CD4-positive, CD25-positive, alpha-beta regulatory T cell (primary cell): ENCODE measurements around the gene SAMD1. TPM values are rescaled to one million over a fixed set of nuclear protein-coding genes. Genes with fewer than 3 reads are reported as not detected.

Source experiments
- ATAC-seq, 2 donors: fragments of 150-1000 bp; cut with Tn5 transposase; one replicate each; pipeline ENCODE4 v1.10.0; 2021; ENCODE audit warnings: low read depth in 2 of 2, moderate number of reproducible peaks in 2 of 2, moderate library complexity in 1 of 2
- DNase-seq, 3 donors: peaks; one replicate each; pipeline versions ENCODE4 v3.0.0 to v3.0.0-alpha.2; 2012 to 2022; ENCODE audit warnings: mixed read lengths in 1 of 3
- H3K27ac ChIP-seq: one replicate; pipeline ENCODE4 v1.7.0; 2013; ENCODE audit warnings: mild to moderate bottlenecking, low read length; ENCODE audit not compliant: insufficient read depth, poor library complexity, severe bottlenecking
- H3K27me3 ChIP-seq: one replicate; pipeline ENCODE4 v1.7.0; 2013; ENCODE audit warnings: low read length; ENCODE audit not compliant: control insufficient read depth, insufficient read depth
- H3K36me3 ChIP-seq: one replicate; pipeline ENCODE4 v1.7.0; 2013; ENCODE audit warnings: mild to moderate bottlenecking, low read length, moderate library complexity; ENCODE audit not compliant: control insufficient read depth, insufficient read depth
- H3K4me1 ChIP-seq: 2 replicates; pipeline ENCODE4 v1.7.0; 2013; ENCODE audit warnings: mild to moderate bottlenecking, low read length; ENCODE audit not compliant: insufficient read depth, control insufficient read depth, poor library complexity, severe bottlenecking
- H3K4me3 ChIP-seq: one replicate; pipeline ENCODE4 v1.7.0; 2013; ENCODE audit warnings: low read depth, mild to moderate bottlenecking, low read length, moderate library complexity
- H3K9me3 ChIP-seq, 2 experiments: 1 replicate in 1 of 2; 2 replicates in 1 of 2; pipeline ENCODE4 v1.7.0; 2013; ENCODE audit warnings: low read length in 2 of 2, mild to moderate bottlenecking in 1 of 2, moderate library complexity in 1 of 2; ENCODE audit not compliant: control insufficient read depth in 2 of 2
- H3K27ac Mint-ChIP-seq, 3 donors: one replicate each; pipeline ENCODE4 v1.8.0; 2020 to 2022; ENCODE audit warnings: mild to moderate bottlenecking in 3 of 3, mixed read lengths in 3 of 3, moderate library complexity in 2 of 3
- H3K27me3 Mint-ChIP-seq: one replicate; pipeline ENCODE4 v1.8.0; 2022; ENCODE audit warnings: mild to moderate bottlenecking, mixed read lengths
- H3K36me3 Mint-ChIP-seq: one replicate; pipeline ENCODE4 v1.8.0; 2020; ENCODE audit warnings: mixed read lengths
- H3K4me1 Mint-ChIP-seq, 4 donors: one replicate each; pipeline ENCODE4 v1.8.0; 2020 to 2022; ENCODE audit warnings: mixed read lengths in 4 of 4, mild to moderate bottlenecking in 1 of 4
- H3K4me3 Mint-ChIP-seq, 4 donors: one replicate each; pipeline ENCODE4 v1.8.0; 2020 to 2022; ENCODE audit warnings: mild to moderate bottlenecking in 4 of 4, mixed read lengths in 4 of 4, moderate library complexity in 3 of 4
- H3K9me3 Mint-ChIP-seq, 7 donors: one replicate each; pipeline ENCODE4 v1.8.0; 2020 to 2022; ENCODE audit warnings: mixed read lengths in 7 of 7, mild to moderate bottlenecking in 3 of 7, moderate library complexity in 2 of 7
- polyA plus RNA-seq, 4 donors: library from polyadenylated mRNA; unstranded; fragments of 300-500 nt; fragmentation: Illumina TruSeq; gene quantifications; one replicate each; pipeline ENCODE4 v1.2.3, GENCODE V29; 2021
- total RNA-seq: library from RNA; stranded (reverse); gene quantifications from one replicate; pipeline ENCODE4 v1.2.3, GENCODE V29; 2022

Gene SAMD1
- total and polyA plus RNA-seq, 5 donors from 2014 or later = 0.80 to 24.1 (median 1.2) TPM

DNA sequence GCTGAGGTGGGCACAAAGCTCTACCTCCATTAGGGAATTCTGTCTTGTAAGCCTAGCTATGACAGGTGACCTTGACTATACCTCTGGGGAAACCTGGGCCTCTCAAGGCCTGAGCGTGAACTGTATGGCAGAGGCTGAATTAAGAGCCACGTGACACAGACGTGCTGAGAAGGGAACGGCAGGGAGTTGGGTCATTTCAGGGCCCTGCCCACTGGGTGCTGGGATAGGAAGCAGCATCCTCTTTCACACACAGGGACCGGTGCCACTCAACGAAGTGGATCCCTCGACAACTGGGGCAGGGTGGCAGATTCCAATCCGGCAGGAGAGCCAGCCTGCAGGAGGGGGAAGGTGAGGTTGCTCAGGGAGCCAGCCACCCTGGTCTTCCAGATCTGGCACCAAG, 36.6 kb upstream of the SAMD1 start:
- Mint-ChIP-seq H3K27ac (no peak overlapping the region), H3K4me3 (peak overlapping the region in 1 of 4 donors; percentile 21), H3K27me3 (no peaks in the 10 kb centered on the region), H3K36me3 (peaks cover 3% of the 10 kb centered on the region), H3K4me1 (peaks cover 0 to 2% (median 0%) of the 10 kb centered on the region in 4 donors), H3K9me3 (no peaks in the 10 kb centered on the region)
- Histone ChIP-seq H3K4me1 (no peaks in the 10 kb centered on the region), H3K4me3 (no peak overlapping the region), H3K27me3 (no peaks in the 10 kb centered on the region), H3K9me3 (no peaks in the 10 kb centered on the region), H3K36me3 (no peaks in the 10 kb centered on the region), H3K27ac (no peak overlapping the region)
- DNase-seq (no peak), ATAC-seq (no peak)

DNA sequence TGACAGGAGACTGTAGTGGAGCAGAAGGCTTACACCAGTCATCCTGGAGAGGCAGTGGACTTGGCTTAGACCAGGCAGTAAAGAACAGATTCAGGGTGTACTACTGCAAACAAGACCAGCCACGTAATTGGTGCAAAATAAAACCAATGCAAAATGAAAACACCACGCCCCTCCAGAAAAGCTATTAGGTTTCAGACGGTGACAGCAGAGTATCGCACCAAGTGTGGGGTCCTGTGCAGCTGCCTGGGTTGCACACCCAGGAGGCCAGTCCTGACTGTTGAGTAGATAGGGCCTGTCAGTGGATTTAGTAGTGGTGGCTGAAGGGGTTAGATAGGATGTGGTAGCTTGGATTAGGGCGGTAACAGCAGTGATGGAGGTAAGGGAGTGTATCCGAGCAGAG, 32.4 kb upstream of the SAMD1 start:
- no peaks in the 10 kb centered on the region for H3K27me3 ChIP-seq
- H3K4me1 Mint-ChIP-seq = peaks cover 0 to 11% (median 9%) of the 10 kb centered on the region in 4 donors
- ATAC-seq = no peak
- no peaks in the 10 kb centered on the region for H3K9me3 ChIP-seq
- H3K36me3 Mint-ChIP-seq = peaks cover 3% of the 10 kb centered on the region
- peaks cover 0 to 2% (median 0%) of the 10 kb centered on the region in 7 donors for H3K9me3 Mint-ChIP-seq
- no peak overlapping the region for H3K4me3 ChIP-seq
- no peak overlapping the region for H3K27ac ChIP-seq
- H3K36me3 ChIP-seq = no peaks in the 10 kb centered on the region
- H3K4me3 Mint-ChIP-seq = peak overlapping the region in 1 of 4 donors; percentile 52
- H3K27ac Mint-ChIP-seq = peak overlapping the region in 1 of 3 donors; percentile 95
- no peak for DNase-seq
- H3K27me3 Mint-ChIP-seq = no peaks in the 10 kb centered on the region
- H3K4me1 ChIP-seq = peaks cover 7% of the 10 kb centered on the region

DNA sequence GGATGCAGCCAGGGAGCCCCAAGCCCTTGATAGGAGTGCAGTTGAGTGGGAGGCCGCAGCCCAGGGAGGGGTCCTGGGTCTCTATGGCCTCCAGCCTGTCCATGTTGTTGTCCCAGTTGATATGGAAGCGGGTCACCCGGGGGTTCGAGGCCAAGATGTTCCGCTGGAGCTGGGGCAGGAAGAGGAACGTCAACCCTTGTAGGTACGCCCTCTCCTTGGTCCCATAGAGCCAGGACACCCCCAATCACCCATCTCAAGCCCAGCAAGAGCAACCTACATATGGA, 29.9 kb upstream of the SAMD1 start:
- Histone ChIP-seq H3K36me3 (no peaks in the 10 kb centered on the region), H3K4me1 (peaks cover 26% of the 10 kb centered on the region), H3K27me3 (no peaks in the 10 kb centered on the region), H3K4me3 (no peak overlapping the region), H3K27ac (no peak overlapping the region), H3K9me3 (no peaks in the 10 kb centered on the region)
- H3K27me3 Mint-ChIP-seq = no peaks in the 10 kb centered on the region
- peaks cover 0 to 30% (median 23%) of the 10 kb centered on the region in 4 donors for H3K4me1 Mint-ChIP-seq
- peaks cover 0 to 2% (median 0%) of the 10 kb centered on the region in 7 donors for H3K9me3 Mint-ChIP-seq
- no peak for DNase-seq
- H3K4me3 Mint-ChIP-seq = peak overlapping the region in 1 of 4 donors; percentile 70
- peaks cover 3% of the 10 kb centered on the region for H3K36me3 Mint-ChIP-seq
- H3K27ac Mint-ChIP-seq = no peak overlapping the region
- ATAC-seq = no peak

DNA sequence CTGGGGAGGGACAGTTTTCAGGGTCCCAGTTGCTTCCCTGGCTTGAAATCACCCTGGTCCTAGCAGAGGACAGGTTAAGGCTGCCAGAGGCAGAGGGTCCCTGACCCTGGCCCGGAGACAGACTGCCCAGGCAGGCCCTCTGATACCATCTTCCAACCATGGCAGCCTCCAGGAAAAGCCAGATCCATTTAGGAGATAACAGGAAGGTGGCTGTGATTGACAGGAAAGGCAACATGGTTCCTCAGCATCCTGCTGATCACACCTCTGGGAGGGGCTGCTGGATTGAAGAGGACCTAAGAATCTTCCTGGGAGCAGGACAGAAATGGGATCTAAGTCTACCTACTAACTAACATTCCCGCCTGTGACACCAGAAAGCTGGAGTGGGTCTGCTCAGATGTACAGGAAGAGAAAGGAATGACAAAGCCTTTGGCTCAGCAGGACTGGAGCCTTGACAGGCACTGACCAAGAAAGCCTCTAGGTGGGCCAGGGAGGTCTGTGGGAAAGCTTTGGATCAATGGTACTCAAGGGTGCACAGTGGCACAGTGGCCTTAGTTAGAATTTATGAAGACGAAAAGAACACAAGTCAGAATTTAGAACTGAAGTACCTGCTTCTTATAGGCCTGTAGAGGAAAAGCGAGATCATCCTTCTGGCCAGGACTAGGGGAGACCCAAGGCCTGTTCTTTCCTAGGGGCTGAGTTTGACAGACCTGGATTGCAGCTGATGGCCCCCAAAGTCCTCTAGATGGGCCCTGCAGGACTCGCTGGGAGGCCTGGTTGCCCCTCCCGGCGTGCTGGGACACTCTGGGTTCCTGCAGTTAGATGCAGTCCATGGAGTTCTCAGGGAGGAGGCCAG, 29.3 kb upstream of the SAMD1 start:
- Mint-ChIP-seq H3K4me1 (peaks cover 0 to 34% (median 26%) of the 10 kb centered on the region in 4 donors), H3K36me3 (peaks cover 3% of the 10 kb centered on the region), H3K27ac (peak overlapping the region in 2 of 3 donors; percentile 65 to 91), H3K9me3 (peaks cover 0 to 2% (median 0%) of the 10 kb centered on the region in 7 donors), H3K27me3 (no peaks in the 10 kb centered on the region), H3K4me3 (peak overlapping the region in 3 of 4 donors; percentile 29 to 91 (median 47))
- peaks cover 32% of the 10 kb centered on the region for H3K4me1 ChIP-seq
- ATAC-seq (no peak), DNase-seq (no peak)
- no peaks in the 10 kb centered on the region for H3K27me3 ChIP-seq
- no peak overlapping the region for H3K4me3 ChIP-seq
- H3K27ac ChIP-seq = no peak overlapping the region
- H3K36me3 ChIP-seq = no peaks in the 10 kb centered on the region
- H3K9me3 ChIP-seq = no peaks in the 10 kb centered on the region

DNA sequence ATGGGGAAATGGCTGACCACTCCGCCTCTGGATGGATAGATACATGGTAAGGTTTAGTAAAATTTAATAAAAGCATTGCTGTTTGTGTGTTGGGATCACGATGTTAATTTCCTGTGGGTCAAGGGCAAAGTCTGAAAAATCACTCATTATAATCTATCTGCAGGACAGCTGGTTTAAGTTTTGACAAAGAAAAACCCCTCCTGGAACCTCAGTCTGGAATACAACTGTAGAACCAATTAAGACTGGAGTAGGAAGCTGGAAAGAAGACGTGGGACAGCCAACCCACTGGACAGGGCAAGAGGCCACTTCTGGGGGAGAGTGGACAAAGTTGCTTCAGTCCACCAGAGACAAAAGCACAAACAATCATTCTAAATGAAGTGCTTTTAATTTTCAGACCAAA, 28.6 kb upstream of the SAMD1 start:
- H3K27ac ChIP-seq = peak overlapping the region; percentile 70
- H3K27me3 Mint-ChIP-seq = no peaks in the 10 kb centered on the region
- DNase-seq (no peak), ATAC-seq (no peak)
- peaks cover 36% of the 10 kb centered on the region for H3K4me1 ChIP-seq
- H3K9me3 ChIP-seq = no peaks in the 10 kb centered on the region
- peaks cover 0 to 38% (median 28%) of the 10 kb centered on the region in 4 donors for H3K4me1 Mint-ChIP-seq
- no peaks in the 10 kb centered on the region for H3K36me3 ChIP-seq
- H3K27me3 ChIP-seq = no peaks in the 10 kb centered on the region
- H3K4me3 ChIP-seq = no peak overlapping the region
- peak overlapping the region; percentile 89 to 92 (median 92) for H3K4me3 Mint-ChIP-seq
- peaks cover 3% of the 10 kb centered on the region for H3K36me3 Mint-ChIP-seq
- H3K27ac Mint-ChIP-seq = peak overlapping the region; percentile 63 to 97 (median 91)
- H3K9me3 Mint-ChIP-seq = peaks cover 0 to 2% (median 0%) of the 10 kb centered on the region in 7 donors

DNA sequence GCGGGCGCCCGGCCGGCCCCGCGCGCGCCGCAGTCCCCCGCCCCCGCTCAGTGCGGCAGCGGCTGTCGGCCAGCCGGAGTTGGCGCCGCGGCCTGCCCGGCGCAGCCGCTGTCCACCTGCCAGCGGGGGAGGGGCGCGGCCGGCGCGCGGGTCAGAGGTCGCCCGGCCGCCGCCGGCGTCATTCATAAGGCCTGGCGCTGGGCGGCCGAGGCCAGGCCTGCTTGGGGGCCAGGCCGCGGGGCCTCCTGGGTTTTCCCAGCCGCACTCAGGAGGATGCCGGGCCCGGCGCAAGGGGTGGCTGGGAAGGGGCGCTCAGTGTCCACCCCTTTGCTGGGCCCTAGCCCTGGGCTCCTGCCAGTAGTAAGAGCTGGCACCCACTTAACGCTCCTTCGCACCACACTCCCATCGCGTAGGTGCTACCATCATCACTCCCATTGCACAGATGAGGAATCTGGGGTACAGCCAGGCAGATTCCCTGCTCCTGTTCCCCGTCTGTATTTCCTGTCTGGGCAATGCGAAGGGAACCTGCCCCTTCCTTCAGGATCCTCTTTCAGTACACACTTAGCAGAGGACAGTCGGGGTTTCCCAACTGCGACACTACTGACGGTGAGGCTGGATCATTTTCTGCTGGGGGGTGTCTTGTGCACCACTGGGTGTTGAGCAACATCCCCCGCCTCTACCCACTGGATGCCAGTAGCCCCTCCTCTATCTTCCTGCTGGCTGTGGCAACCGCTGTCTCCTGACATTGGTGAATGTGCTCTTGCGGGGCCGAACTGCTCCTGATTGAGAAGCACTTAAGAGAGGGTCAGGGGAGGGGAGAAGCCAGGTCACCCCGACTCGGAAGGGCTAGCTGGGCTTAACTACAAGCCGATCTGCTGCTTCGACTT, 27.9 kb upstream of the SAMD1 start:
- Mint-ChIP-seq H3K4me3 (peak overlapping the region; percentile 89 to 92 (median 92)), H3K27me3 (no peaks in the 10 kb centered on the region), H3K9me3 (peaks cover 0 to 2% (median 0%) of the 10 kb centered on the region in 7 donors), H3K27ac (peak overlapping the region; percentile 88 to 97 (median 91)), H3K4me1 (peaks cover 0 to 45% (median 28%) of the 10 kb centered on the region in 4 donors), H3K36me3 (peaks cover 3% of the 10 kb centered on the region)
- Histone ChIP-seq H3K27ac (peak overlapping the region; percentile 70), H3K4me1 (peaks cover 36% of the 10 kb centered on the region), H3K27me3 (no peaks in the 10 kb centered on the region), H3K9me3 (no peaks in the 10 kb centered on the region), H3K4me3 (peak overlapping the region; percentile 43), H3K36me3 (no peaks in the 10 kb centered on the region)
- ATAC-seq (no peak), DNase-seq (peak; percentile 22 to 35 (median 23))

DNA sequence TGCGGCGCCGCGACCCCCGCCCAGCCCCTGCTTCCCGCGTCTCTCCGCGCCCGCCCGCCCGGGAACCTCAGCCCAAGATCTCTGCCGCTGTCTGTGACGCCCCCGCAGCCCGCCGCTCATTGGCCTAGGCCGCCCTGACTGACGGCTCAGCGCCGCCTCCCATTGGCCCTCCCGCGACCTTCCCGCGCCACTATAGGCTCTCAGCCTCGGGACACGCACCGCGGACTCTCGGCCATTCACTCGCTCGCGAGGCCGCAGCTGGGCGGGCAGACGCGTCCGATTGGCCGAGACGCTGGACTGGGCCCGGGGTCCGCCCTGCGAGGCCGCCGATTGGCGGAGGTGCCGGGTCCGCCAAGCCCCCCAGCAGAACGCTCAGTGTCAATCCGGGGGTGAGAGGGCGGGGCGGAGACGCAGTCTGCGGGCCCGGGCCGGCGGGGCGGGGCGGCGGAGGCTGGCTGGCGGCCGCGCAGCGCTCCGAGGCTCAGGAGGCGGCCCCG, 27.2 kb upstream of the SAMD1 start, which contains the start of gene PRKACA:
Gene PRKACA (minus strand): TSS at position 95 of the 497 bp plus-strand sequence. CDS start 215 bp downstream, outside the sequence.
- peak within 1 kb of the TSS; percentile 95 to 98 (median 98) for H3K4me3 Mint-ChIP-seq
- peak within 1 kb of the TSS; percentile 88 to 97 (median 91) for H3K27ac Mint-ChIP-seq
- peaks cover 0 to 47% (median 31%) of the 10 kb centered on the region in 4 donors for H3K4me1 Mint-ChIP-seq

More for the DNA sequence above, 27.2 kb upstream of the SAMD1 start, which contains the start of gene PRKACA:
- no peaks in the 10 kb centered on the region for H3K9me3 ChIP-seq
- Mint-ChIP-seq H3K27me3 (no peaks in the 10 kb centered on the region), H3K9me3 (peaks cover 0 to 2% (median 0%) of the 10 kb centered on the region in 7 donors), H3K36me3 (no peaks in the 10 kb centered on the region)
- no peaks in the 10 kb centered on the region for H3K27me3 ChIP-seq
- H3K36me3 ChIP-seq = no peaks in the 10 kb centered on the region
- peaks cover 41% of the 10 kb centered on the region for H3K4me1 ChIP-seq
- H3K27ac ChIP-seq = peak within 1 kb of the TSS; percentile 70
- peak within 1 kb of the TSS; percentile 53 for H3K4me3 ChIP-seq
- ATAC-seq (peak; percentile 96 to 98), DNase-seq (peak; percentile 98 to 99 (median 98))
